ENCODE data around the gene PADI6. TPM values are rescaled to one million over a fixed set of nuclear protein-coding genes. Genes with fewer than 3 reads are reported as not detected.
A peak's percentile ranks its signal among the peaks of the same experiment; 100 is the strongest.

The PADI6 gene
- total RNA-seq, 1 donor from 2014 or later = not detected

DNA sequence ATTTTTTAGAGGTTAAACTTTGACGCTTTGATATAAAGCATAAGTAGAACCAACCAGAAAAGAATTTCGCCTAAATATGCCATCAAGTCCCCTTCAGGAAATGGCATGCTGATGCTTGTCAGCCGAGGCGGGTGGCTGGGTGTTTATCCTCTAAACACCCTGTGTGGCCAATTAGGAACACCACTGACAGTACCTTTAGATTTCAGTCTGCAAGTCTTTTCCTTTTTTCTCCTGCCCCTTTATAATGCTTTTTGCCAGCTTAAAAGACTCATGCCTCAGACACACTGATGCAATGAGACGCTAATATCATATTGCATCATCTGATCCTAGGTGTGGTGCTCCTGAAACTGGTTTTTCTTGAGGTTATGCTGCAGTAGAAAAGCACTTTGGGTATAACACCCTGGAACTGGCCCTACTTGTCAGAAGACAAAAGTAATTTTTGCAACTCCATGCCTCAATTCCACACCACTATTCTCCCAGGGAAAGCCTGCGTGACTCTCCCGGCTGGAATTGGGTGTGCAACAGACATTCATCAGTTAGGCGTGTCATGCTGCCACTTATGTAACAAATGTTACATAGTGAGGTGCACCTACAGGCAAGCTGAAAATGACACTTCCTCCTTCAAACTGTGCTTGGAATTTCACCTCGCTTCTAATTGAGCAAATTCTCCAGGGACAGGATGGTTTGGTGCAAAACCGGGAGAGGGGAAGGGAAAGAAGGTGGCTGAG is 69.4 kb downstream of the PADI6 start:
- intact Hi-C loops (cut with DNase I) = no loop called here
- DNase-seq (ENCODE audit: low spot score) = no peak
- ATAC-seq = no peak

DNA sequence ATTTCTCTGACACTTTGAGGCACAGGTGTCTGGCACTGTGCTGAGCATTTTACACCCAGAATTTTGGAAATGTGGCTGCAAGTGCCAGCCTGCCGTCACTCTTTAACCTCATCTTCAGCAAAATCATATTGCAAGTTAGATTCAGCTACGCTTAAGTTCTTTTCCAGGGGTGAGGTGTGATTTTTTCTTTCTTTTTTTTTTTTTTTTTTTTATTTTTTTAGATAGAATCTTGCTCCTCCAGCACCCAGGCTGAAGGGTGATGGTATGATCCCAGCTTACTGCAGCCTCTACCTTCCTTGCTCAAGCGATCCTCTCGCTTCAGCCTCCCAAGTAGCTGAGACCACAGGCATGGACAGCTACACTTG is 70.0 kb downstream of the PADI6 start:
- intact Hi-C loops (cut with DNase I) = no loop called here
- ATAC-seq = no peak
- no peak for DNase-seq (ENCODE audit: low spot score)

DNA sequence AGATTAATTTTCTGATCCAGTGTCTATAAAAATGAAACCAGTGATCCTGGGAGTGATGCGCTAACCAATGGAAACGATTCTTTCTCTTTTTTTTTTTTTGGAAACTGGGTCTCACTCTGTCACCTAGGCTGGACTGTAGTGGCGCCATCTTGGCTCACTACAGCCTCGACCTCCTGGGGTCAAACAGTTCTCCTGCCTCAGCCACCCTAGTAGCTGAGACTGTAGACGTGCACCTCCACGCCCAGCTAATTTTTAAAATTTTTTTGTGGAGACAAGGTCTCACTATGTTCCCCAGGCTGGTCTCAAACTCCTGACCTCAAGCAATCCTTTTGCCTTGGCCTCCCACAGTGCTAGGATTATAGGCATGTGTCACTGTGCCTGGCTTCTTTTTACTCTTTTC is 70.8 kb downstream of the PADI6 start:
- no peak for ATAC-seq
- no peak for DNase-seq (ENCODE audit: low spot score)
- intact Hi-C loops (cut with DNase I) = no loop called here

DNA sequence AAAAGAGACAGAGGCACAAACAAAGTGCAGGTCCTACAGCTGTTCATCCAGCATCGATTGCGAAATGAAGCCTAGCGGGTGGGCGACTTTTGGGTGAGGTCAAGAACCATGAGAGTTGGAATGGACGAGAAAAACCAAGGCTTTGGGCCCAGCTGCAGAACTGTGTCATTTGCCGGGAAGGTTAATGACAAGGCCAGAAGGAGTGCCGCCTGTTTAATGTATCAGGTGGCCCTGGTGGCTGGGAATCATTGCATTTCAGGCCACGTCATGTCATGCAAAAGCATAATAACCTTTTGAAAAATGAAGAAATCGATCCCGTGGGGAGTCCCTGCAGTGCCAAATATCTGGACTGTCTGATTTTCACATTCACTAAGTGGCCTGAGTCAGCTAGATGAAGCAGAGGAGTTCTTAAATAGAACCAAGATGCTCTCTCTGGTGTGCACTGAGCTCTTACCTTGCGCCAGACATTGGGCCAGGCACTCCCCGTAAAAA is 75.6 kb downstream of the PADI6 start:
- ATAC-seq (peak; percentile 90), DNase-seq (ENCODE audit: low spot score) (no peak)
- intact Hi-C loops (cut with DNase I) = no loop called here

Other genes with a start within 250 kb of the PADI6 start
- not detected for gene PADI1, start 167.1 kb upstream of the PADI6 start, total RNA-seq
- gene PADI3, start 123.1 kb upstream of the PADI6 start, total RNA-seq = not detected
- 3.8 TPM for gene PADI4, start 64.0 kb upstream of the PADI6 start, total RNA-seq
- gene RCC2, start 67.5 kb downstream of the PADI6 start, total RNA-seq = 29.6 TPM
- 34.3 TPM for gene ARHGEF10L, start 167.5 kb downstream of the PADI6 start, total RNA-seq

Data from sciatic nerve (tissue), 2 donors.